C1 segment of cervical spinal cord (tissue), 14 donors: ENCODE results near the gene KRTAP10-9.
"Not testable (repeated sequence)": the region's sequence is repeated elsewhere in the genome, so short reads cannot be mapped to it uniquely, and the experiment has no call there.

ENCODE experiments used
- DNase-seq, 14 donors: peaks; one replicate each; lab custom pipeline; 2025; lab: John Stamatoyannopoulos, UW

Gene KRTAP10-9, protein sequence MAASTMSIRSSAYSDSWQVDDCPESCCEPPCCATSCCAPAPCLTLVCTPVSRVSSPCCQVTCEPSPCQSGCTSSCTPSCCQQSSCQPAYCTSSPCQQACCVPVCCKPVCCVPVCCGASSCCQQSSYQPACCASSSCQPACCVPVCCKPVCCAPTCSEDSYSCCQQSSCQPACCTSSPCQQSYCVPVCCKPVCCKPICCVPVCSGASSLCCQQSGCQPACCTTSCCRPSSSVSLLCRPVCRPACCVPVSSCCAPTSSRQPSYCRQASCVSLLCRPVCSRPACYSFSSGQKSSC

DNA sequence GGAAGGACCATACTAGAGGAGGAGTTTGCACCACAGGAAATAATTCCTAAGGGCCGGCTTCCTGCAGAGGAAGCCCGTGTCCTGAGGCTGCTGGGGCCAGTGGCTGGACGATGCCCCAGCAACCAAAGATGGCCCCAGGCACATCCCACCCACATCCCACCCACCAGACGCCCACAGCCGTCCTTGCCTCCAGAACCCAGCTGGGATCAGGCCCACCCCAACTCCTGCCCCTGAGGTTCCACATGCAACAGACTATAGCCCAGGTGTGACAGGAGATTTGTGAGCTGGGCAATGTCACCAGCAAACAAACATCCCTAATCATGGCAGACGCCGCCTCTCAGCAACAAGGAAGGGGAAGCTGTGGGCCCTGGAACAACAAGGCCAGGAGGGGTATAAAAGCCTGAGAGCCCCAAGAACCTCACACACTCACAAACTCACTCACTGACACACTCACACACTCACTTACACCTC lies at the start of gene KRTAP10-9:
Gene KRTAP10-9 (plus strand): TSS at position 421 of the 471 bp plus-strand sequence. CDS start 79 bp downstream, outside the sequence.
- no peak for DNase-seq

DNA sequence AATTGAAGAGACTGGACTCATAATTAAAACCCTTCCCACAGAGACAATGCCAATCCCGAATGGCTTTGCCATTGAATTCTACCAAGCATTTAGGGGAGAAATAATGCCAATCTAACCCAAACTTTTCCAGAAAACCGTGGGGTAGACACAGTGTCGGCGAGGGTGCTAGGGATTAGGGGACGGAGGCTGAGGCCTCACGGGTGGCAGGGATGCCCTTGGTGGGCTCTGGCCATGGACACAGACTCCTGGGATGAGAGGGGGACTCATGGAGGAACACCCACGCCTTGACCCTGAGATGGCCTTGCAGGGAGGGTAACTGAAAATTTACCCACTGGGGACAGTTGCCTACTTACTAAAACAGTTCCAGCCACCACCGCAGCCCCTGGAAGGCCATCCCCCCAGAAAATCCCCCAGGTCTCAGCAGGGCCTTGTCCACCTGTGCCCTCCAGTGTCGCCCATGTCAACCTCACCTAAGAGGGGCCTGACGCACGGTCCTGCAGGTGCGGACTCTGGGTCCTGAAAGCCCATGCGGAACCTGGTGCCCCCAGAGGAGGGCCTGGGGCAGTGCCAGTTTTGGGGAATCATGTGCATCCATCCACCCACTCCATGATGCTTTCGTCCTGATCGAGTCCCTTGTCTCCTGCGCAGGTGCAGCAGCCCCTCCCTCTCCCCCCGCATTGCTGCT lies 48.4 kb upstream of the KRTAP10-9 start:
- DNase-seq, result no peak

DNA sequence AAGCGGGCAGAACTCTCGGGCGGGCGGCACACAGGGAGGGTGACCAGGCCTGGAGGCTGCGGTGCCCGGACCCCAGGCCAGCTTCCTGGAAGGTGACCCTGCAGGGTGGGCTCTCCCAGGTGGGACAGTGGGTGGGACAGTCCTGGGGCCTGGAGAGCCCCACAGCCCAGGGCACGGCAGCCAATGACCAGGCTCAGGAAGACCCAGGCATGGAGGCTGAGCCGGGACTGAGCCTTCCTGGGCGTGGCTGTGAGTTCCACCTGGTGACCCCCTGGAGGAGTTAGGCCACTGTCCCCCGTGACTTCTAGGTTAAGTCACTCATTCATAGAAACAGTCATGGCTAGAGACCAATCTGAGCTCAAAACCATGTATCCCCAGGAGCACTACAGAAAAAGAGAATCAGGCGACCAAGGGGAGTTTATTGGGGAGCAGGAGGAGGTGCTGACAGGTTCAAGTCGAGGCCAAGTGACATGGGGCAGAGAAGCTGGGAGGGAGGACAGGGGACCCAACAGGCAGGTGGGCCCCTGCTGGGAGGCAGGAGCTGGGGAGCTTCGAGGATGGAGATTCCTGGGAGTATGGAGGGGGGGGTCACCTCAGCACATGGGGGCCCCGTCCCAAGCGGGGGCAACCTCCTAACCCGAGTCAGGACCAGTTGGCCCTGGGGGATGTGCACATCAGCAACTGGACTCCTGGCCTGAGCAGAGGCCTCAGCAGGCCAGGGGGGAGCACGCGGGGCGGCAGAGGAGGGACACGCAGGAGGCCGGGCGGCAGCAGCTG lies 47.6 kb upstream of the KRTAP10-9 start:
- no peak for DNase-seq

DNA sequence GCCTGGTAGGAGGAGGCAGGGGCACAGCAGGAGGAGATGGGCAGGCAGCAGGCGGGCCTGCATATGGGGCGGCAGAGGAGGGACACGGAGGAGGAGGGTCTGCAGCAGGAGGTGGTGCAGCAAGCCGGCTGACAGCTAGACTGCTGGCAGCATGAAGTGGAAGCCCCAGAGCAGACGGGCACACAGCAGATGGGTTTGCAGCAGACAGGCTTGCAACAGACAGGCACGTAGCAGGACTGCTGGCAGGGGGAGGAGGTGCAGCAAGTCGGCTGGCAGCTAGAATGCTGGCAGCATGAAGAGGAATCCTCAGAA lies 47.1 kb upstream of the KRTAP10-9 start:
- no peak for DNase-seq

DNA sequence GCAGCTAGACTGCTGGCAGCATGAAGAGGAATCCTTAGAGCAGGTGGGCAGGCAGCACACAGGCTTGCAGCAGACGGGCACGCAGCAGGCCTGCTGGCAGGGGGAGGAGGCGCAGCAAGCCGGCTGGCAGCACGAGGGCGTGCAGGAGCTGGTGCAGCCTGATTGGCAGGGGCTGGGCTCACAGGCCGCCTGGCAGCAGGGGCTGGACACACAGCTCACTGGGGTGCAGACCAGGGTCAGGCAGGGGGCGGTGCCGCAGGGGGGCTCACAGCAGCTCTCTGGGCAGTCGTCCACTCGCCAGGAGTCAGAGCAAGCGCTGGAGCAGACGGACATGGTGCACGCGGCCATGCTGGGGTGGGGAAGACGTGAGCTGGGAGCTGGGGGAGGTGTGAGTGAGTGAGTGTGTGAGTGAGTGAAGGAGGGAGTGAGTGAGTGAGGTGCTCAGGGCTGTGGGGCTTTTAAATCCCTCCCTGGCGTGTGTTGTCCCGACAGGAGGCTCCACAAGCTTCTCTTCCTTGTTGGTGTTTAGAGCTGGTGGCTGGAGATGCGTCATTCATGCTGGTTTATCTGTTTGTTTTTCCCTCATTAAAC lies 46.6 kb upstream of the KRTAP10-9 start, which contains the start of gene KRTAP10-5:
Gene KRTAP10-5 (minus strand): TSS at position 374 of the 591 bp plus-strand sequence. CDS start 26 bp downstream, at position 348.
- not testable (repeated sequence) for DNase-seq

DNA sequence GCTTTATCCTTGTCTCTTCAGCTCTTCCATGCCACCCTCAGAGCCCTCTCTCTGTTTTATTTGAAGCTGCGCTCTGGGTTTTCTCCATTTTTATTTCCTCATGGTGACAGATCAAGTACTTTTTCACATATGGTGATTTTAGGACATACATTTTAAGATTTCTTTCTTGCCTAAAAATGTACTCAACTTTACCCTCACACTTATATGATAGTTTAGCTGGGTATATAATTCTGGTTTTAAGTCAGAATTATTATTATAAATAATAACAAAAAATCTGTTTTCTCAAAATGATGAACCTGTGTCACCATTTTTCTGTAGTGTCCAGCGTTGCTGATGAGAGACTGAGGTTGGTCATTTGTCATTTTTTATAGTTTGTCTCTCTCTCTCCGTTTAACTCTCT lies 45.7 kb upstream of the KRTAP10-9 start:
- no peak for DNase-seq

DNA sequence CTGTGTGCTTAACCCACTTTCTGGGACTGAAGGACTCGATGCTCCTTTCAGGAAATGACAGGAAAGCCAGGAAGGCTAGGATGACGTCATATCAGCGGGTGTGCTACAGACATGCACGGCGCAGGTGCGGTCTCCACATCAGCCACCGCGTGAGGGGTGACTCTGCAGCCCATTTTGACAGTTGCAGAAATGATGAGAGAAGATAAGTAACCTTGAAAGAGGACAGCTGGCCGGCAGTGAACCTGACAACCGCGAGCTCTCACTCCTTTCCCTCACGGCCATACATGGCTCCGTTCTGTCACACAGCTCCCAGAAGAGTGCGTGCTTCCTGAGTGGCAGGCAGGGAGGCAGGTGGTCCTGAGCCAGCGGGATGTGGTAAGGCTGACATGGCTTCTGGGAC lies 44.8 kb upstream of the KRTAP10-9 start:
- DNase-seq, result no peak

DNA sequence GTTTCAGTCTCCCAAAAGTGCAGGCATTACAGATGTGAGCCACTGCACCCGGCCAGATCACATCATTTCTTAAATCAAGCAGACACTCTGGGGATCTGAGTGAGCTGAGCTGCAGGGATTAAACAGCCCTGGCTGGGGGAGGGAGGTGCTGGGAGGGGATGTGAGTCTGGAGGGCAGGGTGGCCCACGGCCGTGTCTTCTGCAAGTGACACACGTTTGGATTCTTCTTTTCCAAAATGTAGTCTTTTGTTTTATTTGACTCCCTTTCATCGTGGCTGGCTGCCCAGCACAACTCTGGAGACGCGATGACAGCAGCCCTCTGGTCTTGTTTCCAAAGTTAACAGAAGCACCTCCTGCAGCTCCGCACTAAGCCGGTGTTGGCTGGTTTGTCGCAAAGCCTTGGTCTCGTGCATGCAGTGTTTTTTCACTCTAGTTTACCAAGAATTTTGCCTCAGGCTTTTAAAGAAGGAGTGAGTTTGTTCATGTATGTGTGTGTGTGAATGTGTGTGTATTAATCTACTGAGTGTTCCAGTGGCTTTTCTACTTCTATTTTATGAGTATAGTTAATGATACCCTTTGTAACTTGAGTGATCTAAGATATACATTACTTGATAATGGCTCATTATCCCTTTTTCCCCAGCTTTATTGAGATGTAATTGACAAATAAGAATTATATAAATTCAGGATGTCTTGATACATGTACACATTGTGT lies 43.6 kb upstream of the KRTAP10-9 start:
- no peak for DNase-seq

DNA sequence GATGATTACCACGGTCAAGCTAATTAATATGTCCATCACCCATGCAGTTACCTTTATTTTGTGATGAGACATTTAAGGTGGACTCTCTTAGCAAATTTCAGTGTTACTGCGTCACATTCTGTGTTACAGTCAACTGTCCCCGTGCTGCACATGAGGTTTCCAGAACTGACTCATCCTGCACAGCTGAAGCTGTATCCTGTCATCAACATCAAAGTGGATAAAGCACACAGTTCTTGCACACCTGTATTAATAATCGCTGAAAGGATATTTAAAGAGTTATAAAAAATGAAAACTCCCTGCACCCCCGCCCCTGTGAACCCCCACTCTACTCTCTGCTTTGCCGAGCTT lies 43.1 kb upstream of the KRTAP10-9 start:
- no peak for DNase-seq

DNA sequence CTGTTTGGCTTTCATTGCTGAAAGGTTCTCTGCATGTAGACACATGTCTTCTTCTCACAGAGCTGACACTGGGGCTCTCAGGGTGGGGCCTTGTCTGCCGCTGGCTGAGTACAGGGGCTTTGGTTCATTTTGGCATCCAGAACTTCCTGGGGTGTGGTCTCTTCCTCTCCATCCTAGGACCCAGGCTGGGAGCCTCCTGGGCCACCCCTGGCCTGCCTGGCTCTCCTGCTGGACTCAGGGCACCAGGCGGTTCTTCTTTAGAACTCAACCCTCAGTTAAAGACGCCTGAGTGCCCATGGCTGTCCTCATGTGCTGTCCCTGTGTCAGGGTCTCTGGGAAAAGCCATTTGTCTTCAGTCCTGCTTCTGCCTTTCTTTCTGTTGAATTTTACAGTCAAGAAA lies 41.0 kb upstream of the KRTAP10-9 start:
- DNase-seq, result no peak

DNA sequence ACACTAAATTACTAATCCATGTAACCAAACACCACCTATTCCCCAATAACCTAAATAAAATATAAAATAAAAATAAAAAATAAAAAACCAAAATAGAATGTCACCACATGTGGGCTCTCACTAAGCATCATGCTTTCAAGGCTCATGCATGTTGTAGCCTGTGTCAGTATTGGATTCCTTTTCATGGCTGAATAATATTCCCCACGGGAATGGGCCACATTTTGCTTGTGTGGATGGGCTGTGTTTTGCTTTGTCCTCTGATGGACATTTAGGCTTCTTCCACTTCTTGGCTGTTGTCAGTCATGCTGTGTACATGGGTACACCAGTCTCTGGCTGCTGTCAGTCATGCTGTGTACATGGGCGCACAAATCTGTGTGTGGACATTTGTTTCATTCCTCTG lies 37.8 kb upstream of the KRTAP10-9 start:
- DNase-seq, result no peak

DNA sequence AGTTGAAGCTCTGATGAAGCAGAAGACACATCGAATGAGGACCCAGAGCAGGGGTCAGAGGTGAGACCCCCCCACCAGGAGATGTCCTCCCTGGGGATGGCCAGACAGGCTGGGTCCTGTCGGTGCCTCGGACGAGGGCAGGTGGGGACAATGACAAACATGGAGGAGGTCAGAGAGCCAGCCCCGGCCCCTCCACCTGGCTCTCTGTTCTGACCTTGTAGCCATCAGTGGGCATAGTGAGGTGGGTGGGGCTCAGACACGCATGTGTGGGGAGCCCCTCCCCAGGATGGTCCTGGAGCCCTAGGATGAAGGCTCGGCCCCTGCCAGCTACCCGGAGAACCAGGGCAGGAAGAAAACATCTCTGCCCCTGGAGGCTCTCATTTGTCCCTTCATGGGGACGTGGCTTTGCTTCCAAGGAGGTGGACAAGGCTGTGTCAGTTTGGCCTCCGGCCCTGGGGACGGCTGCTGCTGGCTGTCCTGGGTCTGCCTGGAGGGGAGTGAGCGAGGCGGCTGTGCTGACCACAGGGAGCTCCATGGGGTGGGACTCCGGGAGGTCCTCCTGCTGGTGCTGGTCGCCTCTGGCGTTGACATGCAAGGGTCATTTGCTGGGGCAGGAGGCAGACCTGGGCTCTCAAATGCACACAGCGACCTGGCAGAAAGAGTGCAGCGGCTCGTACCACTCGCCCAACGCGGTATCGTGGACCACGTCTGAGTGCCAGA lies 37.1 kb upstream of the KRTAP10-9 start:
- DNase-seq, result no peak

DNA sequence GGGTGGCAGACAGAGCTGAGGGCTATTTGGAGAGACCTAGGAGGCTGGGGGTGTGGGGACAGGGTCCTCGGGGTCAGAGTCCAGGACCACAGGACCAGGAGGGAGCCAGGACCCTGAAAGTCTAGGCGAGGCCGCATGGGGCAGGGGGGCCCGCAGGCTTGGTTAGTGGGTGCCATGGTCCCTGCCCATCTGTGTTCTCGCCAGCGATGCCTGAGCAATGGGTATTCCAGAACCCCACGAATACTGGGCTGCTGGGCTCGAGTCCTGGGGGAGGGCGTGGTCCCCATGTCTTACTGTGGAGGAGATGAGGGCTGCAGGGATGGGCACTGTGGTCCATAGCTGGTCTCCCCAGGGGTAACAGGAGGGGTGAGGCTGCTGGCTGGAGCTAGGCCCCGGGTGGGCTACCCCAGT lies 36.6 kb upstream of the KRTAP10-9 start:
- DNase-seq, result no peak

DNA sequence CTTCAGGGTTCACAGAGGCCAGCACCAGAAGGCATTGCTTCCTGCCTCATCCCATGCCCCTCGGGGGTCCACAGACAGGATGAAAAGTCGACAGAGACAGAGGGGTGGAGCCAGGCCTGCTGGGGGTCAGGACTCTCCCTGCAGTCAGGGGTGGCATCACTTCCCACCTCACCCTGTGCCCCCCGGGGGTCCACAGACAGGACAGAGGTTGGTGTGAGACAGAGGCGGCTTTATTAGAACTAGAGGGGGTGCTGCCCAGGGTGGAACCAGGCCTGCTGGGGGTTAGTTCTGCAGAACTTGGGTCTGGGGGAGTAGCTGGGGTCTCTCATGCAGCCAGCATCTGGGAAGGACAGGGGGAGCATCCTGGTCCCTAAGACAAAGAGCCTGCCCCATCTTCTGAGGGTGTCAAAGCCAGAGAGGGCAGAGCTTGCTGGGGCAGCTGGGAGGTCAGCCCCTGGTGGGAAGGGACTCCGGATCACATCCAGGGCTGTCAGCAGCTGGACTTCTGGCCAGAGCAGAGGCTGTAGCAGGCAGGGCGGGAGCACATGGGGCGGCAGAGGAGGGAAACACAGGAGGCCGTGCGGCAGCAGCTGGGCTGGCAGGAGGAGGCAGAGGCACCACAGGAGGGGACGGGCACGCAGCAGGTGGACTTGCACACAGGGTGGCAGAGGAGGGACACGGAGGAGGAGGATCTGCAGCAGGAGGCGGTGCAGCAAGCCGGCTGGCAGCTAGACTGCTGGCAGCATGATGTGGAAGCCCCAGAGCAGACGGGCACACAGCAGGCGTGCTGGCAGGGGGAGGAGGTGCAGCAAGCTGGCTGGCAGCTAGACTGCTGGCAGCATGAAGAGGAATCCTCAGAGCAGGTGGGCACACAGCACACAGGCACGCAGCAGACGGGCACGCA lies 35.7 kb upstream of the KRTAP10-9 start:
- peak in 1 of 14 donors; percentile 53 for DNase-seq

DNA sequence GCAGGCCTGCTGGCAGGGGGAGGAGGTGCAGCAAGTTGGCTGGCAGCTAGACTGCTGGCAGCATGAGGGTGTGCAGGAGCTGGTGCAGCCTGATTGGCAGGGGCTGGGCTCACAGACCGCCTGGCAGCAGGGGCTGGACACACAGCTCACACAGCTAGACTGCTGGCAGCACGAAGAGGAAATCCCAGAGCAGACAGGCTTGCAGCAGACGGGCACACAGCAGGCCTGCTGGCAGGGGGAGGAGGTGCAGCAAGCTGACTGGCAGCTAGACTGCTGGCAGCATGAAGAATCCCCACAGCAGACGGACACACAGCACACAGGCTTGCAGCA lies 35.1 kb upstream of the KRTAP10-9 start:
- peak in 1 of 14 donors; percentile 53 for DNase-seq

DNA sequence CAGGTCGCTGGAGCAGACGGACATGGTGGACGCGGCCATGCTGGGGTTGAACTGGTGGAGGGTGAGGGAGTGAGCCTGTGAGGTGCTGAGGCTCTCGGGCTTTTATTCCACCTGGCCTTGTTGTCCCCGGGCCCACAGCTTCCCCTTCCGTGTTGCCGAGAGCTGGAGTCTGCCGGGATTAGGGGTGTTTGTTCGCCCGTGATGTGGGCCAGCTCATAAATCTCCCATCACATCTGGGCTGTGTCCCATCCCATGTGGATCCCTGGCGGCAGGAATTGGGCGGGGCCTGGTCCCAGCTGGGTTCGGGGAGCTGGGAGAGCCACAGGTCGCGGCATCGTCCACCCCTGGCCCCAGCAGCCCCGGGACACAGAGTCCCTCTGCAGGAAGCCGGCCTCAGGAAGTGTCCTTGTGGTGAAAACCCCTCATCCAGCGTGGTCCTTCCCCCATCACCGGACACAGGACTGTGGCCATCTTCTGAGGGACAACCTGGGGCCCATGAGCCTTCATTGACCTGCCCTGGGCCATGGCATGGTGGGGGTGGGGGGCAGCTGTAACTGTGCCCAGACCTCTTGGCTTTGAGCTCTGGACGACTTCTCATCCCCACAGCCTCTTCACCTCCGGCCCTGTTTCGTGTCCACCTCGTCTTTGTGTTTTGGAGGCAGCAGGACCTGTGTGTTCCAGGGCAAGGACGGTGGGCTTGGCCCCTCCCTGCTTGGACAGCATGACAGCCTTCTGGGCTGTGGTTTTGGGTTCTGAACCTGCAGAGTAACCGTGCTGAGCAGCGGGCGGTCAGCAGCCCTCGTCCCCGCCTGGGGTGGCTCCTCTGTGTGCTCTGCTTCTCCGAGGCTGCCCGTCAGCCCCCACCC lies 34.2 kb upstream of the KRTAP10-9 start, which contains the start of gene KRTAP10-6:
Gene KRTAP10-6 (minus strand): TSS at position 60 of the 866 bp plus-strand sequence. CDS start 21 bp downstream, at position 39.
- no peak for DNase-seq

DNA sequence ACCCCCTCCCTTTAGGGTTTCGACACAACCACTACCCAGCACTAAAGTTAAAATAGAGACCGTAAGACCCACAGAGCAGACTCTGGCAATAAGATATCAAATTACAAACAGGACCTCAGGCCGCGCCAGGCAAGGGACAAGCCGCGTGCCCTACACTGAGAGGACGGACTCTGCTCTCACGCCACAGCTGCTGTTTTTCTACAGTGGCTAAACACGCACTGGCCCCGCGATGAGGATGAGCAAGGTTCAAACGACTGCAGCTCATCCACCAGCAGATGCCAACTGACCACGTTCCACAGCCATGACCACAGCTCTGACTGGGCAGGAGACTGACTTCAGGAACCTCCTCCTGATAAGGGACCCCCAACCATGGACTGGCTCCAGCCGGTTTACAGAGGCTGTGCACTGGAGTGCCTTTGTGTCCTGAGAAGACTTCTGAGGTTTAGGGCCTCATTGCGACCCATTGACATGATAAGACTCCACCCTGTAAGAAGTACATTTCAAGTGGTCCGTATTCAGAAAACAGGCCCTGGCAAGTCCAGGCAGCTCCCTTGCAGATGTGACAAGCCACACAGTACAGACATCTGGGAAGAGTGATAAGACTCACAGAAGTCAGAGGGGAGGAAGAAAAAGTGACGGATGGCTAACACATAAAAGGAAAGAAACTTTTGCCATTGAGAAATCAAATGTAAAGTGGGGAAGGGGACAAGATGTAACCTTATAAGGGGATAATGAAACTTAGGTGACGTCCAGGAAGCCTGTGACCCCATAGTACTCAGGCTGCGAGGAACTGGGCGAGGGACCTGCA lies 33.1 kb upstream of the KRTAP10-9 start:
- DNase-seq, result no peak

DNA sequence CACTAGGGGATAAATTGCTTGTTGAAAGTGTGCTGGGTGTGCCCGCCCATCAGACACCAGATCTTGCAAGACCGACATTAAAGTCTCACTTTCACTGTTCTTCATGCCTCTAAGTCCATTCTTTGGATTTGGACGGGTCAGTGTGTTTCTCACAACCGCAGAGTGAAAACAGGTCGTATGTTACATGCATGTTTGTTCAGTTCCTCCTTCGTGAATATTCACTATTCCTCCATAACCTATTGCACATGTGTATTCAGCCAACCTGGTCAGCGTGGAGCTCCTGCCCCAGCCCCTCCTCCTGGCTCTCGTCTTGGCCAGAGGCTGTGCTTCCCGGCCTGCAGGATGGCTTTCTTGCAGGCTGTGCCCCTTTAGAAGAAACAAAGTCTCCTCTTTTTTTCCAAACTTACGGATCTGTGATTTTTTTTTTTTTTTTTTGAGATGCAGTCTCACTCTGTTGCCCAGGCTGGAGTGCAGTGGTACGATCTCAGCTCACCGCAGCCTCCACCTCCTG lies 32.4 kb upstream of the KRTAP10-9 start:
- no peak for DNase-seq
